C4-2B (cell line): ENCODE data around the gene COL7A1.

Experiments
- H3K27ac ChIP-seq: fragments of 450-650 bp; 2 replicates; pipeline ENCODE4 v1.5.1; 2017
- CTCF ChIP-seq: fragments of 450-650 bp; conservative IDR thresholded peaks from 2 replicates; pipeline ENCODE4 v1.5.1; 2017; ENCODE audit warnings: mild to moderate bottlenecking
- ZFX ChIP-seq: fragments of 450-650 bp; IDR thresholded peaks from 2 replicates; pipeline ENCODE4 v1.6.1; 2017

COL7A1 gene

GRCh38 chr3:48587686-48588085 lies 7.4 kb downstream of the COL7A1 start:
- no peak overlapping the region for H3K27ac ChIP-seq
- TF ChIP-seq CTCF (no peak), ZFX (no peak)

- TF ChIP-seq ZFX (no peak), CTCF (no peak)
- no peak overlapping the region for H3K27ac ChIP-seq
Measured at GRCh38 chr3:48585411-48585810, 9.7 kb downstream of the COL7A1 start.

- no peak for TF ChIP-seq ZFX
- no peak for TF ChIP-seq CTCF
Measured at GRCh38 chr3:48584836-48585235, 10.3 kb downstream of the COL7A1 start.

GRCh38 chr3:48581621-48582481 lies 13.3 kb downstream of the COL7A1 start:
- TF ChIP-seq CTCF = no peak
- no peak for TF ChIP-seq ZFX
- H3K27ac ChIP-seq = no peak overlapping the region

More at GRCh38 chr3:48584836-48585235, 10.3 kb downstream of the COL7A1 start:
- H3K27ac ChIP-seq = no peak overlapping the region

- H3K27ac ChIP-seq = no peak overlapping the region
Measured at GRCh38 chr3:48576647-48577046, 18.5 kb downstream of the COL7A1 start.

GRCh38 chr3:48575366-48575765 lies 19.8 kb downstream of the COL7A1 start:
- no peak overlapping the region for H3K27ac ChIP-seq
- TF ChIP-seq ZFX (no peak), CTCF (no peak)

More at GRCh38 chr3:48576647-48577046, 18.5 kb downstream of the COL7A1 start:
- TF ChIP-seq CTCF (no peak), ZFX (no peak)

- TF ChIP-seq ZFX (no peak), CTCF (no peak)
Measured at GRCh38 chr3:48573973-48574585, 21.1 kb downstream of the COL7A1 start.

More at GRCh38 chr3:48573973-48574585, 21.1 kb downstream of the COL7A1 start:
- H3K27ac ChIP-seq = no peak overlapping the region
